ENCODE results near the gene KIAA1586. TPM values are rescaled to one million over a fixed set of nuclear protein-coding genes. Genes with fewer than 3 reads are reported as not detected.

Gene KIAA1586
- total RNA-seq, 1 donor from 2014 or later, result 13.3 TPM

DNA sequence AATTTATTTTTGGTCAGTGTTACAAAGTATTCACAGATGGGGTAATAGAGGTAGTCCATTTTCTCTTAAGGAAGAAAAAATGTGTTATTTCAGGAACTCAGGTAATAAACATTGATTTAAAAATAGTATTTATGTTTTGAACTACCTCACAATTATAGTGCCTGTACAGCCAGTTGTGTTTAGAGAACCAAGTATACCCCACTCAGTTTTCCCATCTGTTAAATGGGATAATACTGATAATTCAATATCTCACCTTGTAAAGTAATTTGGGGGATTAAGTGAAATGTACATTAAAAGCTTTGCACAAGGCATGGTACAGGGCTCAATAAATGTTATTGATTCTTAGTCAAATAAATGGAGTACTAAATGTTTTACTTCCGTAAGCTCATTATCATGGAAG is 48.2 kb downstream of the KIAA1586 start:
- H3K9me3 Mint-ChIP-seq, result no peaks in the 10 kb centered on the region
- no peak for DNase-seq
- no peaks in the 10 kb centered on the region for H3K27me3 Mint-ChIP-seq
- H3K4me1 Mint-ChIP-seq, result peaks cover 36% of the 10 kb centered on the region
- H3K4me3 Mint-ChIP-seq, result no peak overlapping the region
- intact Hi-C loops (cut with micrococcal nuclease), result no loop called here
- no peak overlapping the region for H3K27ac Mint-ChIP-seq
- peaks cover 47% of the 10 kb centered on the region for H3K36me3 Mint-ChIP-seq (ENCODE audit: low read depth)

DNA sequence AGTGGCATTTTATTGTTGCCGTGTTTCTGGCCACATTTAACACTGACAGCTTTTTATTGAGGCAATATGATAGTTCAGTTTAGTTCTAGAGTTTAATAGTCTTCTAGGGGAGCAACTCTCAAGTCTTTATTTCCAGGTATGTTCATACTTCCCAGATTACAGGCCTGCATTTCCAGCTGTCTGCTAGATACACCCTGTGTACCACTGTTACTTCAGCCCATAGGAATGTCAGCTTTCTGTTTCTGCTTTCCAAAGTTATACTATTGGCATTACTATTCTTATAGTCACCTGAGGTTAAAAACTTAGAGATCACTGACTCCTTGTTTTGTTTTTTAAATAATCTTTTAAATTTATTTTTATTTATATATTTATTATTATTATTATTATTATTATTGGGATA is 51.1 kb downstream of the KIAA1586 start:
- no peaks in the 10 kb centered on the region for H3K27me3 Mint-ChIP-seq
- peak overlapping the region; percentile 47 for H3K27ac Mint-ChIP-seq
- H3K4me3 Mint-ChIP-seq, result no peak overlapping the region
- DNase-seq, result no peak
- H3K36me3 Mint-ChIP-seq (ENCODE audit: low read depth), result peaks cover 62% of the 10 kb centered on the region
- peaks cover 5% of the 10 kb centered on the region for H3K9me3 Mint-ChIP-seq
- H3K4me1 Mint-ChIP-seq, result peaks cover 24% of the 10 kb centered on the region
- intact Hi-C loops (cut with micrococcal nuclease), result no loop called here

DNA sequence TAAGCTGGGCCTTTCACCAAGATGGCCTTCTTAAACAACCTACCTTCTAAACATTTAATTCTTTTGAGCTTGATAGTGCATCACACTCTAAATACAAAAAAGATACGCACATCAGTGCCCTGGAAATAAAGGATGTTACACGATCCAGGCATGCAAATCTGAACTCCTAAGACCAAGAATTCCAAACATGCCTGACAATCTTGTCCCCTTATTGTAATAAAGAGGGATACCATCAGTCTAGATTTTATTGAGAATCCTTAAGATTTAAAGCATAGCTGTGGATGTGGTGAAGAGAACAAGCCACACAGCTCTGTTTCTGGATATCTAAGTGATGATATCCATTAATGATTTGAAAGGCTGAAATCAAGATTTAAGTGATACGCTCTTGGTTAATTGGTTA is 56.5 kb downstream of the KIAA1586 start:
- Mint-ChIP-seq H3K4me1 (peaks cover 10% of the 10 kb centered on the region), H3K27ac (no peak overlapping the region), H3K4me3 (no peak overlapping the region), H3K9me3 (peaks cover 5% of the 10 kb centered on the region), H3K27me3 (no peaks in the 10 kb centered on the region), H3K36me3 (ENCODE audit: low read depth) (peaks cover 68% of the 10 kb centered on the region)
- intact Hi-C loops (cut with micrococcal nuclease), result no loop called here
- DNase-seq, result no peak

DNA sequence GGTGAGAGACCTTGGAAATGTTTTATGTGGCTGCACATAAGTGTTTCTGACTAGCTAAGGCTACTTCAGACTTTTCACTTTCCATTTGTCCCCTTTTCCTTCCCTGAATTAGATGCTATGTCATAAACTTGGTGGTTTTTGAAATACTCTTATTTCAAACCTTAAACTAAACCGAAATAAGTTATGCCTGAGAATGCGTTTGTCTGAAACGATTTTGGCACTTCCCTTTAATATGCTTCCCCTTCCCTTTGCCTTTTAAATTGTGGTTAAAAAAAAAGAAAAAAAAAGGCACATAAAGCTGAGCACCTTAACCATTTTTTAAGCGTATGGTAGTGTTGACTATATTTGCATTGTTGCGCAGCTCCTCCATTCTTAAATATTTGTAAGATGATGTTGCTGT is 57.8 kb downstream of the KIAA1586 start:
- no peak overlapping the region for H3K27ac Mint-ChIP-seq
- no peaks in the 10 kb centered on the region for H3K27me3 Mint-ChIP-seq
- H3K36me3 Mint-ChIP-seq (ENCODE audit: low read depth), result peaks cover 62% of the 10 kb centered on the region
- intact Hi-C loops (cut with micrococcal nuclease), result no loop called here
- H3K4me3 Mint-ChIP-seq, result no peak overlapping the region
- DNase-seq, result no peak
- peaks cover 5% of the 10 kb centered on the region for H3K9me3 Mint-ChIP-seq
- peaks cover 10% of the 10 kb centered on the region for H3K4me1 Mint-ChIP-seq

Other genes starting within 250 kb of the KIAA1586 start
- gene BEND6, start 91.6 kb upstream of the KIAA1586 start, total RNA-seq, result not detected in 2 replicates
- gene ZNF451, start 43.5 kb downstream of the KIAA1586 start, total RNA-seq, result 58.1 and 61.2 TPM in 2 replicates
- 13.1 and 13.2 TPM in 2 replicates for gene BAG2, start 125.6 kb downstream of the KIAA1586 start, total RNA-seq
- 3.0 and 4.0 TPM in 2 replicates for gene RAB23, start 175.6 kb downstream of the KIAA1586 start, total RNA-seq